DND-41 (cell line): ENCODE results near the gene TMEM125.

Source experiments
- ATAC-seq: fragments of 200-7000 bp; cut with Tn5 transposase; 3 replicates; pipeline ENCODE4 v1.9.1; 2021; ENCODE audit warnings: low read depth; ENCODE audit not compliant: insufficient read depth
- DNase-seq: peaks from one replicate; pipeline ENCODE4 v3.0.0-alpha.2; 2020
- H2AFZ ChIP-seq: 2 replicates; pipeline ENCODE4 v1.6.0; 2012; ENCODE audit warnings: low read depth, low read length
- H3K27ac ChIP-seq: 2 replicates; pipeline ENCODE4 v1.5.1; 2012; ENCODE audit warnings: low read length, inconsistent platforms
- H3K27me3 ChIP-seq: fragments of 200-600 bp; sonication (generic); 2 replicates; pipeline ENCODE4 v1.6.0; 2012; ENCODE audit warnings: low read length, mild to moderate bottlenecking, inconsistent platforms; ENCODE audit not compliant: insufficient read depth, poor library complexity
- H3K36me3 ChIP-seq: 2 replicates; pipeline ENCODE4 v1.5.1; 2012; ENCODE audit warnings: low read length, inconsistent platforms; ENCODE audit not compliant: insufficient read depth
- H3K4me1 ChIP-seq: 2 replicates; pipeline ENCODE4 v1.5.1; 2012; ENCODE audit warnings: mild to moderate bottlenecking, low read length; ENCODE audit not compliant: insufficient read depth
- H3K4me2 ChIP-seq: 2 replicates; pipeline ENCODE4 v1.6.0; 2012; ENCODE audit warnings: mild to moderate bottlenecking, moderate library complexity, low read length, inconsistent platforms; ENCODE audit not compliant: insufficient read depth
- H3K4me3 ChIP-seq, 2 experiments: fragments of 200-600 bp in 1 of 2; shearing (Covaris generic) in 1 of 2; 2 replicates each; pipeline ENCODE4 v1.5.1; 2012 to 2016; ENCODE audit warnings: inconsistent platforms in 2 of 2, low read length in 2 of 2, mild to moderate bottlenecking in 2 of 2, low read depth in 1 of 2, moderate library complexity in 1 of 2
- H3K79me2 ChIP-seq: 2 replicates; pipeline ENCODE4 v1.6.0; 2012; ENCODE audit warnings: low read length, inconsistent platforms; ENCODE audit not compliant: insufficient read depth
- H3K9ac ChIP-seq: 2 replicates; pipeline ENCODE4 v1.6.0; 2012; ENCODE audit warnings: low read depth, mild to moderate bottlenecking, inconsistent platforms, low read length, moderate library complexity
- H3K9me3 ChIP-seq: 2 replicates; pipeline ENCODE4 v1.5.1; 2012; ENCODE audit warnings: low read length, moderate library complexity, mild to moderate bottlenecking, inconsistent platforms; ENCODE audit not compliant: insufficient read depth, severe bottlenecking
- H4K20me1 ChIP-seq: 2 replicates; pipeline ENCODE4 v1.6.0; 2012; ENCODE audit warnings: low read length; ENCODE audit not compliant: insufficient read depth
- CTCF ChIP-seq: IDR thresholded peaks from 2 replicates; pipeline ENCODE4 v1.5.1; 2012; ENCODE audit warnings: borderline replicate concordance, low read length, moderate library complexity, mild to moderate bottlenecking; ENCODE audit not compliant: poor library complexity, severe bottlenecking; ENCODE audit errors: extremely low read depth
- EZH2 ChIP-seq: IDR thresholded peaks from 3 replicates; pipeline ENCODE4 v1.6.1; 2012; ENCODE audit warnings: borderline replicate concordance, low read depth, mild to moderate bottlenecking, moderate library complexity, low read length, inconsistent platforms; ENCODE audit not compliant: severe bottlenecking

TMEM125 gene

GRCh38 chr1:43286533-43286932 lies 16.8 kb downstream of the TMEM125 start:
- no peak for ATAC-seq
- no peak for DNase-seq
- H2AFZ ChIP-seq, result no peak overlapping the region
- H3K9me3 ChIP-seq, result no peaks in the 10 kb centered on the region
- no peak overlapping the region for H3K9ac ChIP-seq
- no peaks in the 10 kb centered on the region for H3K36me3 ChIP-seq
- no peak overlapping the region for H3K4me2 ChIP-seq
- no peak overlapping the region for H3K4me3 ChIP-seq
- TF ChIP-seq EZH2 (no peak), CTCF (no peak)
- no peak overlapping the region for H3K27ac ChIP-seq
- H3K79me2 ChIP-seq, result no peaks in the 10 kb centered on the region
- no peaks in the 10 kb centered on the region for H3K27me3 ChIP-seq
- H4K20me1 ChIP-seq, result 0 out of 2 replicates have a peak, but pooled peaks cover 2% of the 10 kb centered on the region
- H3K4me1 ChIP-seq, result no peaks in the 10 kb centered on the region

GRCh38 chr1:43288058-43288784 lies 18.4 kb downstream of the TMEM125 start:
- H3K79me2 ChIP-seq, result no peaks in the 10 kb centered on the region
- ATAC-seq (no peak), DNase-seq (no peak)
- no peak overlapping the region for H3K27ac ChIP-seq
- no peak for TF ChIP-seq CTCF
- TF ChIP-seq EZH2, result no peak
- H3K9ac ChIP-seq, result no peak overlapping the region
- no peaks in the 10 kb centered on the region for H3K4me1 ChIP-seq
- no peaks in the 10 kb centered on the region for H3K36me3 ChIP-seq
- no peak overlapping the region for H2AFZ ChIP-seq
- no peak overlapping the region for H3K4me3 ChIP-seq
- H3K27me3 ChIP-seq, result no peaks in the 10 kb centered on the region
- no peaks in the 10 kb centered on the region for H3K9me3 ChIP-seq
- no peak overlapping the region for H3K4me2 ChIP-seq
- H4K20me1 ChIP-seq, result 0 out of 2 replicates have a peak, but pooled peaks cover 2% of the 10 kb centered on the region

- no peak overlapping the region for H2AFZ ChIP-seq
Measured at GRCh38 chr1:43288785-43289706, 19.3 kb downstream of the TMEM125 start.

More at GRCh38 chr1:43288785-43289706, 19.3 kb downstream of the TMEM125 start:
- Histone ChIP-seq H3K27ac (no peak overlapping the region), H3K27me3 (no peaks in the 10 kb centered on the region), H3K4me2 (no peak overlapping the region), H3K4me1 (no peaks in the 10 kb centered on the region), H4K20me1 (0 out of 2 replicates have a peak, but pooled peaks cover 2% of the 10 kb centered on the region), H3K4me3 (no peak overlapping the region), H3K79me2 (no peaks in the 10 kb centered on the region), H3K9ac (no peak overlapping the region), H3K36me3 (no peaks in the 10 kb centered on the region), H3K9me3 (no peaks in the 10 kb centered on the region)
- ATAC-seq (no peak), DNase-seq (no peak)
- TF ChIP-seq CTCF, result no peak
- TF ChIP-seq EZH2, result no peak
